Measurements from ENCODE around the gene LKAAEAR1.
"Not testable (repeated sequence)": the region's sequence is repeated elsewhere in the genome, so short reads cannot be mapped to it uniquely, and the experiment has no call there.

DNA sequence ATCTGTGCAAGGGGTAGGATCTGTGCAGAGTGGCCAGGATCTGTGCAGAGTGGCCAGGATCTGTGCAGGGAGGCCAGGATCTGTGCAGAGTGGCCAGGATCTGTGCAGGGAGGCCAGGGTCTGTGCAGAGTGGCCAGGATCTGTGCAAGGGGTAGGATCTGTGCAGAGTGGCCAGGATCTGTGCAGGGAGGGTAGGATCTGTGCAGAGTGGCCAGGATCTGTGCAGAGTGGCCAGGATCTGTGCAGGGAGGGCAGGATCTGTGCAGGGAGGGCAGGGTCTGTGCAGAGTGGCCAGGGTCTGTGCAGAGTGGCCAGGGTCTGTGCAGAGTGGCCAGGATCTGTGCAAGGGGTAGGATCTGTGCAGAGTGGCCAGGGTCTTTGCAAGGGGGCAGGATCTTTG, 4.4 kb upstream of the LKAAEAR1 start:
- TF ChIP-seq PPARA (CRISPR knock-in tag; IDR thresholded peaks at IDR 0.05; ENCODE audit: borderline replicate concordance); SNAI2 (CRISPR knock-in tag; IDR thresholded peaks at IDR 0.05); ARNTL (CRISPR knock-in tag; IDR thresholded peaks at IDR 0.05; ENCODE audit: borderline replicate concordance, low read depth); PATZ1 (CRISPR knock-in tag; IDR thresholded peaks at IDR 0.05; ENCODE audit: borderline replicate concordance): not testable (repeated sequence)

All from SK-N-SH treated with all-trans-retinoic acid at 6 μM for 48 hours (cell line).